ENCODE measurements around the gene SYNGR2. TPM values are rescaled to one million over a fixed set of nuclear protein-coding genes. Genes with fewer than 3 reads are reported as not detected.

Gene SYNGR2
- total and polyA plus RNA-seq, 2 donors (not counting 3 experiments of a cell fraction or from before 2014, with no cell fraction given): 65.9 to 281 TPM

- H3K36me3 ChIP-seq (ENCODE audit: control insufficient read depth in 2 of 2, extremely low read depth in 1 of 2, insufficient read depth in 2 of 2, low read length in 2 of 2): peaks cover 0 to 5% of the 10 kb centered on the region in 2 experiments
- H3K4me2 ChIP-seq (ENCODE audit: insufficient read depth, low read length): peak overlapping the region; percentile 79
- FAIRE-seq (no peak), DNase-seq (ENCODE audit: low read depth, low spot score) (no peak)
- H3K79me2 ChIP-seq (ENCODE audit: control insufficient read depth, insufficient read depth, low read length): no peaks in the 10 kb centered on the region
- H3K9ac ChIP-seq (replicated peaks; ENCODE audit: extremely low read depth, insufficient read depth, low read length): peak overlapping the region; percentile 62
- peak overlapping the region; percentile 52 to 87 (median 67) for H3K4me3 ChIP-seq (replicated peaks in 1 of 3; ENCODE audit: insufficient read depth in 1 of 3, low read depth in 1 of 3, low read length in 3 of 3)
- H3K9me3 ChIP-seq (replicated peaks; ENCODE audit: control insufficient read depth, insufficient read depth, low read length): no peaks in the 10 kb centered on the region
- no peaks in the 10 kb centered on the region for H3K9me1 ChIP-seq (replicated peaks; ENCODE audit: control insufficient read depth, extremely low read depth, insufficient read depth, low read length)
- BruUV-seq (replicated peaks): no TSS peak
- peaks cover 26% of the 10 kb centered on the region for H3K4me1 ChIP-seq (ENCODE audit: control insufficient read depth, extremely low read depth, insufficient read depth, low read length)
- H3K27me3 ChIP-seq (ENCODE audit: control insufficient read depth in 2 of 2, insufficient read depth in 2 of 2, low read length in 2 of 2): no peaks in the 10 kb centered on the region
- intact Hi-C loops (cut with micrococcal nuclease): loop anchor here (5.0 kb wide), 1 partner anchor 124 kb away; no protein-coding TSS in a partner anchor
- TF ChIP-seq CTCF (IDR thresholded peaks at IDR 0.05; ENCODE audit: extremely low read depth in 1 of 2, insufficient read depth in 1 of 2, low read depth in 1 of 2, low read length in 2 of 2) (no peak), MAX (IDR thresholded peaks at IDR 0.05; ENCODE audit: insufficient read depth, insufficient read length) (no peak), EZH2 (IDR thresholded peaks at IDR 0.05; ENCODE audit: borderline replicate concordance, low read depth, low read length, severe bottlenecking) (no peak), GATA2 (IDR thresholded peaks at IDR 0.05; ENCODE audit: insufficient read depth, insufficient read length, low read depth, low read length) (no peak), MYC (IDR thresholded peaks at IDR 0.05; ENCODE audit: low read depth, low read length) (no peak)
- H2AFZ ChIP-seq (ENCODE audit: low read depth, low read length): peak overlapping the region; percentile 88
- H3K27ac ChIP-seq (ENCODE audit: insufficient read depth, low read depth, low read length): peak overlapping the region; percentile 56
- ChIA-PET POLR2A (interaction anchor here (0.6 kb wide), 1 partner anchor 40 kb away, joined by 7 read pairs; no protein-coding TSS in a partner anchor), CTCF (interaction anchor here (0.6 to 2.9 kb wide), 11 partner anchors 9 to 294 kb away, joined by 3 to 14 read pairs (median 4); partner anchors contain the start of gene BIRC5)
- dilution Hi-C loops (cut with MboI; ENCODE audit: extremely low pct_ligation_motif_present, low sequenced_read_pairs): no loop called here
- no peaks in the 10 kb centered on the region for H4K20me1 ChIP-seq (replicated peaks; ENCODE audit: control insufficient read depth, extremely low read depth, insufficient read depth, low read length)
Measured at GRCh38 chr17:78127888-78128550, 40.4 kb upstream of the SYNGR2 start.

All from endothelial cell of umbilical vein (primary cell).